Activated T-helper 17 cell treated with anti-CD3 and anti-CD28 coated beads, Interleukin-2, amount 50 U/mL, for 72 hours (primary cell): ENCODE results near the gene NBEAL1. TPM values are rescaled to one million over a fixed set of nuclear protein-coding genes. Genes with fewer than 3 reads are reported as not detected.
"Not testable (repeated sequence)": the region's sequence is repeated elsewhere in the genome, so short reads cannot be mapped to it uniquely, and the experiment has no call there.

Experiments used
- ATAC-seq: fragments of 150-1000 bp; cut with Tn5 transposase; replicated peaks from 2 replicates; pipeline ENCODE4 v1.10.0; 2021; ENCODE audit warnings: mild to moderate bottlenecking, moderate library complexity
- H3K27ac Mint-ChIP-seq: one replicate; pipeline ENCODE4 v1.8.0; 2022; ENCODE audit warnings: mixed read lengths
- H3K27me3 Mint-ChIP-seq: one replicate; pipeline ENCODE4 v1.8.0; 2022; ENCODE audit warnings: mixed read lengths
- H3K36me3 Mint-ChIP-seq: one replicate; pipeline ENCODE4 v1.8.0; 2022; ENCODE audit warnings: low read depth, mild to moderate bottlenecking, mixed read lengths
- H3K4me1 Mint-ChIP-seq: one replicate; pipeline ENCODE4 v1.8.0; 2022; ENCODE audit warnings: mixed read lengths
- H3K4me3 Mint-ChIP-seq: one replicate; pipeline ENCODE4 v1.8.0; 2022; ENCODE audit warnings: mild to moderate bottlenecking, mixed read lengths
- H3K9me3 Mint-ChIP-seq: one replicate; pipeline ENCODE4 v1.8.0; 2022; ENCODE audit warnings: mixed read lengths
- total RNA-seq, 2 donors: library from RNA; stranded (reverse); gene quantifications; one replicate each; pipeline ENCODE4 v1.2.3, GENCODE V29; 2022

NBEAL1 gene
- total RNA-seq, 2 donors from 2014 or later = 16.1 to 31.2 TPM

GRCh38 chr2:203061346-203061745, 46.7 kb downstream of the NBEAL1 start:
- H3K4me1 Mint-ChIP-seq = no peaks in the 10 kb centered on the region
- peak; percentile 26 for ATAC-seq
- H3K4me3 Mint-ChIP-seq = no peak overlapping the region
- no peak overlapping the region for H3K27ac Mint-ChIP-seq
- peaks cover 39% of the 10 kb centered on the region for H3K36me3 Mint-ChIP-seq
- no peaks in the 10 kb centered on the region for H3K27me3 Mint-ChIP-seq
- H3K9me3 Mint-ChIP-seq = no peaks in the 10 kb centered on the region

GRCh38 chr2:203062126-203062525, 47.5 kb downstream of the NBEAL1 start:
- Mint-ChIP-seq H3K36me3 (peaks cover 39% of the 10 kb centered on the region), H3K27me3 (no peaks in the 10 kb centered on the region), H3K4me1 (no peaks in the 10 kb centered on the region), H3K9me3 (no peaks in the 10 kb centered on the region), H3K4me3 (no peak overlapping the region), H3K27ac (no peak overlapping the region)
- no peak for ATAC-seq

GRCh38 chr2:203066519-203067091, 51.9 kb downstream of the NBEAL1 start:
- H3K4me1 Mint-ChIP-seq, H3K9me3 Mint-ChIP-seq, H3K27me3 Mint-ChIP-seq, H3K4me3 Mint-ChIP-seq, ATAC-seq, H3K27ac Mint-ChIP-seq: not testable (repeated sequence)
- H3K36me3 Mint-ChIP-seq = peaks cover 18% of the 10 kb centered on the region

GRCh38 chr2:203070701-203071100, 56.0 kb downstream of the NBEAL1 start:
- Mint-ChIP-seq H3K27me3 (no peaks in the 10 kb centered on the region), H3K9me3 (peaks cover 4% of the 10 kb centered on the region), H3K4me1 (no peaks in the 10 kb centered on the region), H3K27ac (no peak overlapping the region), H3K36me3 (peaks cover 18% of the 10 kb centered on the region), H3K4me3 (no peak overlapping the region)
- no peak for ATAC-seq

- Mint-ChIP-seq H3K27ac (peak overlapping the region; percentile 25), H3K36me3 (peaks cover 18% of the 10 kb centered on the region), H3K4me3 (no peak overlapping the region), H3K4me1 (no peaks in the 10 kb centered on the region), H3K27me3 (no peaks in the 10 kb centered on the region), H3K9me3 (peaks cover 4% of the 10 kb centered on the region)
- ATAC-seq = no peak
Observed at GRCh38 chr2:203071148-203071547, 56.5 kb downstream of the NBEAL1 start.

GRCh38 chr2:203072371-203072770, 57.7 kb downstream of the NBEAL1 start:
- H3K4me1 Mint-ChIP-seq = no peaks in the 10 kb centered on the region
- no peak overlapping the region for H3K4me3 Mint-ChIP-seq
- H3K9me3 Mint-ChIP-seq = peaks cover 4% of the 10 kb centered on the region
- H3K27me3 Mint-ChIP-seq = no peaks in the 10 kb centered on the region
- peaks cover 18% of the 10 kb centered on the region for H3K36me3 Mint-ChIP-seq
- H3K27ac Mint-ChIP-seq = no peak overlapping the region
- no peak for ATAC-seq

GRCh38 chr2:203077451-203077850, 62.8 kb downstream of the NBEAL1 start:
- H3K27ac Mint-ChIP-seq = no peak overlapping the region
- ATAC-seq = no peak
- no peak overlapping the region for H3K4me3 Mint-ChIP-seq
- no peaks in the 10 kb centered on the region for H3K4me1 Mint-ChIP-seq
- H3K9me3 Mint-ChIP-seq = peaks cover 4% of the 10 kb centered on the region
- H3K36me3 Mint-ChIP-seq = peaks cover 5% of the 10 kb centered on the region
- no peaks in the 10 kb centered on the region for H3K27me3 Mint-ChIP-seq

GRCh38 chr2:203080447-203081045, 65.9 kb downstream of the NBEAL1 start:
- peaks cover 15% of the 10 kb centered on the region for H3K36me3 Mint-ChIP-seq
- no peak overlapping the region for H3K4me3 Mint-ChIP-seq
- no peak overlapping the region for H3K27ac Mint-ChIP-seq
- H3K4me1 Mint-ChIP-seq = no peaks in the 10 kb centered on the region
- H3K27me3 Mint-ChIP-seq = no peaks in the 10 kb centered on the region
- ATAC-seq = no peak
- no peaks in the 10 kb centered on the region for H3K9me3 Mint-ChIP-seq

- Mint-ChIP-seq H3K4me1 (no peaks in the 10 kb centered on the region), H3K27me3 (no peaks in the 10 kb centered on the region), H3K36me3 (peaks cover 22% of the 10 kb centered on the region), H3K4me3 (no peak overlapping the region), H3K27ac (no peak overlapping the region), H3K9me3 (no peaks in the 10 kb centered on the region)
- no peak for ATAC-seq
Observed at GRCh38 chr2:203083328-203083727, 68.7 kb downstream of the NBEAL1 start.

GRCh38 chr2:203086381-203086780, 71.7 kb downstream of the NBEAL1 start:
- not testable (repeated sequence) for H3K27ac Mint-ChIP-seq, H3K4me3 Mint-ChIP-seq, ATAC-seq, H3K9me3 Mint-ChIP-seq, H3K27me3 Mint-ChIP-seq, H3K4me1 Mint-ChIP-seq
- H3K36me3 Mint-ChIP-seq = peaks cover 22% of the 10 kb centered on the region

- ATAC-seq, H3K4me1 Mint-ChIP-seq, H3K36me3 Mint-ChIP-seq, H3K4me3 Mint-ChIP-seq, H3K27me3 Mint-ChIP-seq, H3K27ac Mint-ChIP-seq, H3K9me3 Mint-ChIP-seq: not testable (repeated sequence)
Observed at GRCh38 chr2:203090721-203091120, 76.0 kb downstream of the NBEAL1 start.

GRCh38 chr2:203097735-203098134, 83.1 kb downstream of the NBEAL1 start:
- no peaks in the 10 kb centered on the region for H3K9me3 Mint-ChIP-seq
- ATAC-seq = no peak
- H3K27me3 Mint-ChIP-seq = no peaks in the 10 kb centered on the region
- peaks cover 2% of the 10 kb centered on the region for H3K4me1 Mint-ChIP-seq
- no peak overlapping the region for H3K27ac Mint-ChIP-seq
- no peak overlapping the region for H3K4me3 Mint-ChIP-seq
- peaks cover 2% of the 10 kb centered on the region for H3K36me3 Mint-ChIP-seq

GRCh38 chr2:203102357-203102756, 87.7 kb downstream of the NBEAL1 start:
- ATAC-seq, H3K4me1 Mint-ChIP-seq, H3K27me3 Mint-ChIP-seq, H3K4me3 Mint-ChIP-seq, H3K27ac Mint-ChIP-seq, H3K9me3 Mint-ChIP-seq: not testable (repeated sequence)
- peaks cover 22% of the 10 kb centered on the region for H3K36me3 Mint-ChIP-seq

- H3K9me3 Mint-ChIP-seq = peaks cover 5% of the 10 kb centered on the region
- peaks cover 22% of the 10 kb centered on the region for H3K36me3 Mint-ChIP-seq
- H3K27me3 Mint-ChIP-seq = no peaks in the 10 kb centered on the region
Observed at GRCh38 chr2:203104273-203104672, 89.6 kb downstream of the NBEAL1 start.

GRCh38 chr2:203105996-203106395, 91.3 kb downstream of the NBEAL1 start:
- H3K36me3 Mint-ChIP-seq = peaks cover 22% of the 10 kb centered on the region
- H3K27ac Mint-ChIP-seq = no peak overlapping the region
- no peak for ATAC-seq
- H3K9me3 Mint-ChIP-seq = peaks cover 5% of the 10 kb centered on the region
- no peak overlapping the region for H3K4me3 Mint-ChIP-seq
- no peaks in the 10 kb centered on the region for H3K27me3 Mint-ChIP-seq
- peaks cover 5% of the 10 kb centered on the region for H3K4me1 Mint-ChIP-seq

More at GRCh38 chr2:203104273-203104672, 89.6 kb downstream of the NBEAL1 start:
- no peak overlapping the region for H3K4me3 Mint-ChIP-seq
- no peak for ATAC-seq
- H3K27ac Mint-ChIP-seq = no peak overlapping the region
- peaks cover 5% of the 10 kb centered on the region for H3K4me1 Mint-ChIP-seq
